GM19023 (cell line): ENCODE measurements around the gene HES1.

Experiments used
- ATAC-seq: cut with Tn5 transposase; IDR thresholded peaks from one replicate; pipeline ENCODE4 v1.9.1; 2021; ENCODE audit warnings: mild to moderate bottlenecking, moderate library complexity; ENCODE audit not compliant: unreplicated experiment

The HES1 gene

GRCh38 chr3:194165271-194166018 is 29.5 kb downstream of the HES1 start:
- ATAC-seq = no peak

GRCh38 chr3:194166682-194167479 is 30.9 kb downstream of the HES1 start:
- no peak for ATAC-seq

- no peak for ATAC-seq
Observed at GRCh38 chr3:194167480-194168282, 31.7 kb downstream of the HES1 start.

- no peak for ATAC-seq
Observed at GRCh38 chr3:194168994-194169393, 33.0 kb downstream of the HES1 start.

GRCh38 chr3:194169595-194169994 is 33.6 kb downstream of the HES1 start:
- no peak for ATAC-seq

- ATAC-seq = no peak
Observed at GRCh38 chr3:194170793-194171192, 34.8 kb downstream of the HES1 start.

- no peak for ATAC-seq
Observed at GRCh38 chr3:194174406-194174805, 38.5 kb downstream of the HES1 start.

- ATAC-seq = no peak
Observed at GRCh38 chr3:194174980-194175379, 39.0 kb downstream of the HES1 start.

GRCh38 chr3:194176274-194176991 is 40.5 kb downstream of the HES1 start:
- no peak for ATAC-seq

GRCh38 chr3:194177141-194177540 is 41.2 kb downstream of the HES1 start:
- no peak for ATAC-seq

GRCh38 chr3:194178128-194178527 is 42.2 kb downstream of the HES1 start:
- ATAC-seq = no peak

- ATAC-seq = no peak
Observed at GRCh38 chr3:194178669-194179068, 42.7 kb downstream of the HES1 start.

GRCh38 chr3:194180570-194180969 is 44.6 kb downstream of the HES1 start:
- ATAC-seq = no peak

GRCh38 chr3:194181612-194182529 is 45.9 kb downstream of the HES1 start:
- ATAC-seq = no peak

- no peak for ATAC-seq
Observed at GRCh38 chr3:194183271-194183670, 47.3 kb downstream of the HES1 start.

- ATAC-seq = no peak
Observed at GRCh38 chr3:194184265-194184751, 48.4 kb downstream of the HES1 start.

- no peak for ATAC-seq
Observed at GRCh38 chr3:194184801-194185200, 48.9 kb downstream of the HES1 start.

GRCh38 chr3:194185221-194185620 is 49.3 kb downstream of the HES1 start:
- ATAC-seq = no peak

- no peak for ATAC-seq
Observed at GRCh38 chr3:194187233-194187944, 51.4 kb downstream of the HES1 start.
